HFFc6 (cell line): Measurements from ENCODE around the gene FZD8. TPM values are rescaled to one million over a fixed set of nuclear protein-coding genes. Genes with fewer than 3 reads are reported as not detected.

Experiments used
- DNase-seq: peaks from one replicate; pipeline ENCODE4 v3.0.0-alpha.2; 2018
- H3K27ac Mint-ChIP-seq: 2 replicates; pipeline ENCODE4 v1.8.0; 2020; ENCODE audit warnings: mild to moderate bottlenecking, mixed read lengths
- H3K27me3 Mint-ChIP-seq: 2 replicates; pipeline ENCODE4 v1.8.0; 2021; ENCODE audit warnings: mild to moderate bottlenecking, moderate library complexity, mixed read lengths; ENCODE audit not compliant: insufficient read depth
- H3K36me3 Mint-ChIP-seq: 2 replicates; pipeline ENCODE4 v1.8.0; 2021; ENCODE audit warnings: low read depth, mixed read lengths
- H3K4me1 Mint-ChIP-seq: 2 replicates; pipeline ENCODE4 v1.8.0; 2020; ENCODE audit warnings: low read depth, mixed read lengths
- H3K4me3 Mint-ChIP-seq: 2 replicates; pipeline ENCODE4 v1.8.0; 2020; ENCODE audit warnings: mild to moderate bottlenecking, moderate library complexity, mixed read lengths
- H3K9me3 Mint-ChIP-seq: 2 replicates; pipeline ENCODE4 v1.8.0; 2020; ENCODE audit warnings: mild to moderate bottlenecking, mixed read lengths
- total RNA-seq, 6 experiments: library from RNA; stranded (reverse); fragmentation: NEBNext Ultra II Directional; extraction: Animal tissue kit (Norgen Biotek cat#: 25700); gene quantifications; 2 replicates in 1 of 6; 3 replicates in 5 of 6; pipeline ENCODE4 v1.2.3, GENCODE V29; 2021
- TF ChIP-seq, protein P1 (sequence below): fragments of 200-600 bp; sonication (generic); IDR thresholded peaks from 2 replicates; pipeline ENCODE4 v1.5.0; 2021; ENCODE audit warnings: antibody characterized with exemption, mild to moderate bottlenecking

Gene FZD8
- total RNA-seq, 6 experiments from 2014 or later = 0.24 to 1.2 (median 0.84) TPM

DNA sequence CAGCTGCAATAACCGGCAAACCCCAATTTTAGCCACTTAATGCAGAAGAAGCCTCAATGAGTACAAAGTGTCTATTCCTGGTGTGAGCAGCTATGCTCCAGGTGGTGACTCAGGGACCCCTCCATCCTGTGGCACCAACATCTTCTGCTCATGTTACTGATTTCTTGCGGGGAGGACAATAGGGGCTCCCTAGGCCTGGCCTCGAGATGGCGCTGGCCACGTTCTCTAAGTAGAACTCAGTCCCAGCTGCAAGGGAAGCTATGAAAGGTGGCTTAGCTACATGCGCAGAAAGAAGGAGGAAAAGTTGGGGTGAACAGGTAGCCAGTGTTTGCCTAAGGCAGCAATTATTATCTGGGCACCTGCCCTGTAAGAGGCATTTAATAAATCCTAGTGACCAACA is 30.3 kb downstream of the FZD8 start:
- H3K4me3 Mint-ChIP-seq = no peak overlapping the region
- no peak for DNase-seq
- H3K9me3 Mint-ChIP-seq = no peaks in the 10 kb centered on the region; the same call in 1 of the 2 replicates
- peaks cover under 1% of the 10 kb centered on the region; the same call in 1 of the 2 replicates for H3K4me1 Mint-ChIP-seq
- no peaks in the 10 kb centered on the region; the same call in 1 of the 2 replicates for H3K36me3 Mint-ChIP-seq
- TF ChIP-seq, protein P1, sequence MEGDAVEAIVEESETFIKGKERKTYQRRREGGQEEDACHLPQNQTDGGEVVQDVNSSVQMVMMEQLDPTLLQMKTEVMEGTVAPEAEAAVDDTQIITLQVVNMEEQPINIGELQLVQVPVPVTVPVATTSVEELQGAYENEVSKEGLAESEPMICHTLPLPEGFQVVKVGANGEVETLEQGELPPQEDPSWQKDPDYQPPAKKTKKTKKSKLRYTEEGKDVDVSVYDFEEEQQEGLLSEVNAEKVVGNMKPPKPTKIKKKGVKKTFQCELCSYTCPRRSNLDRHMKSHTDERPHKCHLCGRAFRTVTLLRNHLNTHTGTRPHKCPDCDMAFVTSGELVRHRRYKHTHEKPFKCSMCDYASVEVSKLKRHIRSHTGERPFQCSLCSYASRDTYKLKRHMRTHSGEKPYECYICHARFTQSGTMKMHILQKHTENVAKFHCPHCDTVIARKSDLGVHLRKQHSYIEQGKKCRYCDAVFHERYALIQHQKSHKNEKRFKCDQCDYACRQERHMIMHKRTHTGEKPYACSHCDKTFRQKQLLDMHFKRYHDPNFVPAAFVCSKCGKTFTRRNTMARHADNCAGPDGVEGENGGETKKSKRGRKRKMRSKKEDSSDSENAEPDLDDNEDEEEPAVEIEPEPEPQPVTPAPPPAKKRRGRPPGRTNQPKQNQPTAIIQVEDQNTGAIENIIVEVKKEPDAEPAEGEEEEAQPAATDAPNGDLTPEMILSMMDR = peak; percentile 21; the same call in 1 of the 2 replicates
- no peak overlapping the region for H3K27ac Mint-ChIP-seq
- peaks cover 52% of the 10 kb centered on the region for H3K27me3 Mint-ChIP-seq

DNA sequence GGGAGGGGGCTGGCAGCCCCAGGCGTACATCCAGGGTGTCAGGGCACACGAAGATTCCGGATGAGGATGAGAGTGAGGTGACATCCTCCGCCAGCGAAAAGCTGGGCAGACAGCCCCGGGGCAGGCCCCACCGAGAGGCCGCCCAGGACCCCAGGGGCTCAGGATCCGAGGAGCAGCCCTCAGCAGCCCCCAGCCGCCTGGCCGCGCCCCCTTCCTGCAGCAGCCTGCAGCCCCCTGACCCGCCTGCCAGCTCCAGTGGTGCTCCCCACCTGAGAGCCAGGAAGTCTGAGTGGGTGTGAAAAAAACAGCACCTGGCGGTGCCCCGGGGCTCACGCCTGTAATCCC is 33.8 kb downstream of the FZD8 start:
- H3K27me3 Mint-ChIP-seq = peaks cover 56% of the 10 kb centered on the region
- no peak overlapping the region for H3K27ac Mint-ChIP-seq
- no peaks in the 10 kb centered on the region; the same call in 1 of the 2 replicates for H3K9me3 Mint-ChIP-seq
- TF ChIP-seq, protein P1 = no peak
- H3K4me1 Mint-ChIP-seq = peaks cover 5% of the 10 kb centered on the region; the same call in 1 of the 2 replicates
- no peaks in the 10 kb centered on the region; the same call in 1 of the 2 replicates for H3K36me3 Mint-ChIP-seq
- DNase-seq = no peak
- no peak overlapping the region; the same call in 1 of the 2 replicates for H3K4me3 Mint-ChIP-seq

DNA sequence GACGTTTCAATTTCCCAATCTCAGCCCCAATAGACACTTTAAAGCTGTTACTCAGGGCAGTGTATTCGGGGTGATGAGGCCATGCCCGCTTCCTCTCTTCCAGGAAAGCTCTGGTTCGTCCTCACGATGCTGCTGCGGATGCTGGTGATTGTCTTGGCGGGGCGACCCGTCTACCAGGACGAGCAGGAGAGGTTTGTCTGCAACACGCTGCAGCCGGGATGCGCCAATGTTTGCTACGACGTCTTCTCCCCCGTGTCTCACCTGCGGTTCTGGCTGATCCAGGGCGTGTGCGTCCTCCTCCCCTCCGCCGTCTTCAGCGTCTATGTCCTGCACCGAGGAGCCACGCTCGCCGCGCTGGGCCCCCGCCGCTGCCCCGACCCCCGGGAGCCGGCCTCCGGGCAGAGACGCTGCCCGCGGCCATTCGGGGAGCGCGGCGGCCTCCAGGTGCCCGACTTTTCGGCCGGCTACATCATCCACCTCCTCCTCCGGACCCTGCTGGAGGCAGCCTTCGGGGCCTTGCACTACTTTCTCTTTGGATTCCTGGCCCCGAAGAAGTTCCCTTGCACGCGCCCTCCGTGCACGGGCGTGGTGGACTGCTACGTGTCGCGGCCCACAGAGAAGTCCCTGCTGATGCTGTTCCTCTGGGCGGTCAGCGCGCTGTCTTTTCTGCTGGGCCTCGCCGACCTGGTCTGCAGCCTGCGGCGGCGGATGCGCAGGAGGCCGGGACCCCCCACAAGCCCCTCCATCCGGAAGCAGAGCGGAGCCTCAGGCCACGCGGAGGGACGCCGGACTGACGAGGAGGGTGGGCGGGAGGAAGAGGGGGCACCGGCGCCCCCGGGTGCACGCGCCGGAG is 34.4 kb downstream of the FZD8 start:
- DNase-seq = no peak
- H3K9me3 Mint-ChIP-seq = no peaks in the 10 kb centered on the region; the same call in 1 of the 2 replicates
- H3K36me3 Mint-ChIP-seq = no peaks in the 10 kb centered on the region; the same call in 1 of the 2 replicates
- H3K4me1 Mint-ChIP-seq = peaks cover 5% of the 10 kb centered on the region; the same call in 1 of the 2 replicates
- peak overlapping the region; percentile 69; the same call in 1 of the 2 replicates for H3K4me3 Mint-ChIP-seq
- TF ChIP-seq, protein P1 = no peak
- no peak overlapping the region for H3K27ac Mint-ChIP-seq
- peaks cover 60% of the 10 kb centered on the region for H3K27me3 Mint-ChIP-seq

DNA sequence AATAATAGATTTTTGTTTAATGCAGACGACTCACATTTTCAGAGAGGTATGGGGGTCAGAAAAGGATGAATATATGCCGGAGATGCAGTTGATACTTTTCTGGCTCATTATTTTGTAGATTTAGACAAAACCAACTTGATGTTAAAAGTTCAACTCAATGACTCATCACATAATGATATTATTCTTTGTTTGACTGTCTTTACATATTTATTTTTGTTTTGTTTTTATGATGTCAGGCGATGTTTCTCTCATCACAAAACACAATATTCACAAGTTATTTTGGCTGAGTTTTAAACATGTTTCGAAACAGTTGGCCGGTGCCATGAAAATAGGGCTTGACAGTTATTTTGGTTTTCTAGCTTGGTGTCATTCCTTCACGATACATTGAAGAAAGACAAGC is 35.7 kb downstream of the FZD8 start:
- Mint-ChIP-seq H3K4me1 (peaks cover 5% of the 10 kb centered on the region; the same call in 1 of the 2 replicates), H3K4me3 (no peak overlapping the region), H3K27me3 (peaks cover 49% of the 10 kb centered on the region), H3K36me3 (no peaks in the 10 kb centered on the region; the same call in 1 of the 2 replicates), H3K9me3 (no peaks in the 10 kb centered on the region; the same call in 1 of the 2 replicates), H3K27ac (no peak overlapping the region)
- TF ChIP-seq, protein P1 = no peak
- DNase-seq = no peak

DNA sequence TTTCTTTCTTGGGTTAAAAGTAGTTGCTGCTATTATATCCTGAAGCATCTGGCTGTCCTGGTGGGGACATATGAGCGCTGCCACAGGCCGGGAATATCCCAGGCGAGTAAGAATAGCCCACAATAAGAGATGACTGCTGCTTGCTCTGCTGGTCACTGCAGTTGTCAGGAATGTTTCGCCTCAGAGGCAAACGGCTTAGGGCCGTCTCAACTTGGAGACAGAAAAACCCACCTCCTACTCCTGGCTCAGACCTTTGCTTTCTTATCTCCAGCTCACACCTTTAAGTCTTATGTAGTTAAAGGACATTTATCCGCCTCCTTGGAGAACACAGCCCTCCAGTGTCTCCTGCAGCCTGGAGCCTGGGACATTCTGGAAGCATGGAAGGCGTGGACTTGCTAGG is 36.9 kb downstream of the FZD8 start, which contains the start of gene GJD4:
Gene GJD4 (plus strand): TSS at position 151 of the 400 bp plus-strand sequence. CDS start 227 bp downstream, at position 378.
- peaks cover 53% of the 10 kb centered on the region for H3K27me3 Mint-ChIP-seq
- peaks cover 5% of the 10 kb centered on the region; the same call in 1 of the 2 replicates for H3K4me1 Mint-ChIP-seq
- H3K27ac Mint-ChIP-seq = no peak within 1 kb of the TSS
- no peaks in the 10 kb centered on the region; the same call in 1 of the 2 replicates for H3K9me3 Mint-ChIP-seq
- TF ChIP-seq, protein P1 = no peak
- no peaks in the 10 kb centered on the region; the same call in 1 of the 2 replicates for H3K36me3 Mint-ChIP-seq
- no peak within 1 kb of the TSS for H3K4me3 Mint-ChIP-seq
- no peak for DNase-seq
